ENCODE results near the gene CFAP74. TPM values are rescaled to one million over a fixed set of nuclear protein-coding genes. Genes with fewer than 3 reads are reported as not detected.

The CFAP74 gene
- total RNA-seq, 1 experiment from 2014 or later: 0.28 TPM

DNA sequence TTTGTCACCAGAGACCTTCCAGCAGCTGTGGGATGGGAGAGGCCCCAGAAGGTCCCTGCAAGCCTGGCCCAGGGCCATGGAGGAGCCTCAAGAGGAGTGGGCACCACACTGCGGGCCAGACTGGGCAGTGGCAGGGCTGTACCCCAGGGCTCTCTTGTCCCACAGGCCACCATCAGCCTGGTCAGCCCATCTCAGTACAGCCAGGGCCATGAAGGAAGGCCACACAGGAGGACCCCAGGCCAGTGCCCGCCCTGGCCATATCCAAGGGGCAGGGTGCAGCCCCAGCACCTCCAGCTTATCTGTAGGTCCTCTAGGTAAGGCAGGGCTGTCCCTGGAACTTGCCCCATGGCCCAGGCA, 109.6 kb downstream of the CFAP74 start:
- no peak for DNase-seq
- H2AFZ ChIP-seq (ENCODE audit: low read length): no peak overlapping the region
- H3K9ac ChIP-seq (ENCODE audit: extremely low read depth, insufficient read length, low read length): no peak overlapping the region
- H3K23me2 ChIP-seq (ENCODE audit: insufficient read length, low read depth, low read length, poor library complexity, severe bottlenecking): peaks cover 6% of the 10 kb centered on the region
- H3K79me2 ChIP-seq (ENCODE audit: insufficient read depth, low read length): peaks cover 9% of the 10 kb centered on the region; the same call in 1 of the 2 replicates
- no peak overlapping the region for H2BK15ac ChIP-seq (ENCODE audit: low read depth, low read length)
- no peak overlapping the region for H2AK5ac ChIP-seq (ENCODE audit: insufficient read length, low read length)
- H4K5ac ChIP-seq (ENCODE audit: insufficient read length, low read depth, low read length): no peak overlapping the region
- H3K27ac ChIP-seq (ENCODE audit: insufficient read length, low read depth, low read length): no peak overlapping the region
- no peaks in the 10 kb centered on the region for H3K9me3 ChIP-seq (ENCODE audit: control insufficient read depth, low read depth, low read length)
- H3K79me1 ChIP-seq (ENCODE audit: insufficient read depth, low read depth, low read length, poor library complexity, severe bottlenecking): no peaks in the 10 kb centered on the region
- no peak overlapping the region for H3K14ac ChIP-seq (ENCODE audit: insufficient read depth, low read length)
- H2BK120ac ChIP-seq (ENCODE audit: low read depth, low read length, poor library complexity, severe bottlenecking): no peak overlapping the region
- H3K4ac ChIP-seq (ENCODE audit: low read depth, low read length): no peak overlapping the region
- H2BK5ac ChIP-seq (ENCODE audit: insufficient read length, low read length): no peak overlapping the region
- Mint-ChIP-seq H3K36me3 (ENCODE audit: insufficient read depth in 1 of 3, low read depth in 3 of 3) (no peaks in the 10 kb centered on the region; a peak in 1 of 7 replicates), H3K4me1 (peaks cover 30 to 37% of the 10 kb centered on the region in 2 experiments), H3K4me3 (no peak overlapping the region), H3K9me3 (no peaks in the 10 kb centered on the region; a peak in 1 of 5 replicates), H3K27me3 (ENCODE audit: low read depth) (peaks cover 8% of the 10 kb centered on the region), H3K27ac (no peak overlapping the region)
- WGBS (ENCODE audit: extremely low coverage, insufficient read length, low lambda C conversion rate): no CpG with 5 or more reads among the region's 2 CpGs
- no peak overlapping the region for H4K8ac ChIP-seq (replicated peaks; ENCODE audit: insufficient read length, low read depth, low read length)
- no peaks in the 10 kb centered on the region for H4K20me1 ChIP-seq (ENCODE audit: control insufficient read depth, insufficient read depth, insufficient read length)
- no peak overlapping the region for H2BK12ac ChIP-seq (ENCODE audit: insufficient read length, low read depth, low read length)
- no peak overlapping the region for H3K56ac ChIP-seq (ENCODE audit: insufficient read length, low read depth, low read length)
- H3K18ac ChIP-seq (ENCODE audit: insufficient read length, low read depth, low read length): no peak overlapping the region
- H3T11ph ChIP-seq (ENCODE audit: low read length): no peak overlapping the region
- H3K4me2 ChIP-seq (ENCODE audit: insufficient read depth, insufficient read length, low read length): no peak overlapping the region
- H4K91ac ChIP-seq (ENCODE audit: insufficient read length, low read depth, low read length): no peak overlapping the region
- H2BK20ac ChIP-seq (ENCODE audit: low read depth, low read length, poor library complexity, severe bottlenecking): no peak overlapping the region
- TF ChIP-seq CTCF (conservative IDR thresholded peaks at IDR 0.05): no peak
- peaks cover 5% of the 10 kb centered on the region; the same call in 1 of the 2 replicates for H3K4me1 ChIP-seq (ENCODE audit: insufficient read depth, low read length)
- H3K27me3 ChIP-seq (ENCODE audit: insufficient read depth, low read length): no peaks in the 10 kb centered on the region; the same call in none of the 2 replicates
- no peak overlapping the region for H3K23ac ChIP-seq (ENCODE audit: insufficient read length, low read depth, low read length)
